GM19193 (cell line): Measurements from ENCODE around the gene VPS4A.

Experiments
- POLR2A ChIP-seq: IDR thresholded peaks from 4 replicates; pipeline ENCODE4 v1.6.1; 2011; ENCODE audit not compliant: insufficient read depth, insufficient read length; ENCODE audit errors: extremely low read depth

VPS4A gene

DNA sequence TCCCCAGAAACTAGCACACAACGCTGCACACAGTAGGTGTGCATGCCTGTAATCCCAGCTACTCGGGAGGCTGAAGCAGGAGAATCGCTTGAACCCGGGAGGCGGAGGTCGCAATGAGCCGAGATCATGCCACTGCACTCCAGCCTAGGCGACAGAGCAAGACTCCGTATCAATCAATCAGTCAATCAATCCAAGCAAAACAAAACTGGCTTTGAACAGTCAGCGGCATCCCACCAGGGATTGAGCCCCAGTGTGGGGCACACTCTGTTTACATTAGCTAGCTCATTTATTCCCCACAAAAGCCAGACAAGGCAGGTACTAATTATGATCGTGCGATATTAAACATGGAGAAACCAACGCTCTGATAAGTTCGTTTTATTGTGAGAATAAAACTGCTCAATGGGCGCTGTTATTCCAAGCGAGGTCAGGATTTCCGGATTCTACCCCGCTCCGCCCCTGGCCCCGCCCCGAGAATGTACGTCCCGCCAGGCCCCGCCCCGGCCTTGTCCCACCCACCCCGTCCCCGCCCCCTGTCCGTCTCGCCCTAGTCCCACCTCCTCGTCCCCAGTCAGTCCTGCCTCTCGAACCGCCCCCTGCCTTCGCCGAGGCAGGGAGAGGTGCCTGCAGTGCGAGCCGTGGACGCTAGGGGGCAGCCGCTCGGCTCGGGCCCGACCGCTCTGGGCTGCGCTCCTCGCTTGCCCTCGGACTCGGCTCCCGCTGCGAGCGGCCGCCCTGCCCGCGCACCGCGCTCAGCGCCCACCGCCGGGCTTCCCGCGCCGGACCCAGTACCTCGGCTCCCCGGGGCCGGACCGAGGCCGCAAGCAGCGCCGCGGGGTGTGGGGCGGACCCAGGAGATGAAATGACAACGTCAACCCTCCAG lies at the start of gene VPS4A:
TSS of gene VPS4A (plus strand) at position 698 of the 880 bp plus-strand sequence. CDS start at position 860, 162 bp downstream.
- peak; percentile 77 for TF ChIP-seq POLR2A

DNA sequence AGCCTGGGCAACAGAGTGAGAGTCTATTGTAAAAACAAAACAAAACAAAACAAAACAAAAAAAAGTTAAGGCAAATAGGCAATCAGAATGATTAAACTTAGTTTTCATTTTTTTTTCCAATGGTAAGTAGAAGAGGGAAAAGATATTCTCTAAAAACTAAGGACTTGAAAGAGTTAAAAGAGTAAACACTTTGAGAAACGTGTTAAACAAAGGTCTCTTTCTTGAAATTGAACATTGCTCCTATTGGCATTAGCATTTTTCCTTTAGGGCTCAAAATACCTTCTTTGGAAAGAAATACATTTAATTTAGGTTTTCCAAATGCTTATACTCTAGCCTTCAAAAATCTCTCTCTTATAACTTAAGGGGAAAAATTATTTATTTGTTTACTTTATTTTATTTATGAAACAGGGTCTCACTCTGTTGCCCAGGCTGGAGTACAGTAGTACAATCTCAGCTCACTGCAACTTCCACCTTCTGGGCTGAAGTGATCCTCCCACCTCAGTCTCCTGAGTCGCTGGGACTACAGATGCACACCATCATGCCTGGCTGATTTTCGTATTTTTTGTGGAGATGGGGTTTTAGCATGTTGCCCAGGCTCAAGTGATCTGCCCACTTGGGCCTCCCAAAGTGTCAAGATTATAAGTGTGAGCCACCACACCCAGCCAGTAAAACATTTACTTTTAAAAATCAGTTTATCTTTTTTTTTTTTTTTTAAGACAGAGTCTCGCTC lies 44.7 kb upstream of the VPS4A start:
- no peak for TF ChIP-seq POLR2A

DNA sequence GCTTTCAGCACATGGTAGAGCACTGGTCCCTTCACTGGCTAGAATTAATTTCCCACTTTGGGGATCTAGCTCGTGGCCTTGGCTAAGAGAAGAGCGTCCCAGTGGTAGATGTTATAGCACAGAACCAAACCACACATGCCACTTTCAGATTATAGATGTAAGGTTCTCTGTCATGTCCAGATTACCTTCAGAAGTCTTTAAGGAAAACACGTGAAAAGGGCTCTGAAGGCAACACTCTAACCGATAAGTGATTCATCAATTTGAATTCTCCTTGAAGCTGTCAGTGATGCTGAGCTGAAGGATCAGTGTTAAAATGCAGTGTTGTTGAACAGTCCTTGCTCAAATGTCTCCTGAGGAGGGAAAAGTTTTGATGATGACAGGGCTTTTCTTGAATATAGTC lies 43.5 kb upstream of the VPS4A start:
- no peak for TF ChIP-seq POLR2A

DNA sequence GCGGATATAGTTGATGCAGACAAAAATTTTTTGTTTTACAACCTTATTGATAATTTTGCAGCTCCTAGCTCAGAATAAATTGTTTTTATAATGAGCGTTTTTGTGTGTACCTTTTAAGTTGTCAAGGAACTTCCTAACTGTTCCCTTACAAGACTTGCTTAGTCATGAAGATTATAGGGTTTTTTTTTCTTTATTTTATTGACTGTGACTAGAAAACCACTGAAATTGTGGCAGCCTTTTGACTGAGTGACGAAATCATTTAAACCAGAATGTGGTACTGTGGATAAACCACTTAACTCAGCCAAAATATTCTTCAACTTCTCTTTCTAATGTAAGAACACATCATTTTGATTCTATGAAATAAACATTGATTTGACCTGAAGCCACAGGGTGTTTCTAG lies 40.8 kb upstream of the VPS4A start:
- TF ChIP-seq POLR2A, result no peak

- no peak for TF ChIP-seq POLR2A
These were observed 40.3 kb upstream of the VPS4A start for GRCh38 chr16:69270831-69271230.

DNA sequence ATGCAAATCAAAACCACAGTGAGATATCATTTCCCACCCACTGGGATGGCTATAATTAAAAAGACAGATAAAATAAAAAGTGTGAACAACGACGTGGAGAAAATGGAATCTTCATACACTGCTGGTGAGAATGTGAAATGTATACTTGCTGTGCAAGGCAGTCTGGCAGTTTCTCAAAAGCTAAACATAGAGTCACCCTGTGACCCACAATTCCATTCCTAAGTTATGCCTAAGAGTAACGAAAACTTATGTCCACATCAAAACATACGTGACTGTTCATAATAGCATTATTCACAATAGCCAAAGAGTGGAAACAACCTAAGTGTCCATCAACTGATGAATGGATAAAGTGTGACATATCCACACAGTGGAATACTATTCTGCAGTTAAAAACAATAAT lies 38.1 kb upstream of the VPS4A start:
- no peak for TF ChIP-seq POLR2A

- no peak for TF ChIP-seq POLR2A
These were observed 36.4 kb upstream of the VPS4A start for GRCh38 chr16:69274699-69275235.

DNA sequence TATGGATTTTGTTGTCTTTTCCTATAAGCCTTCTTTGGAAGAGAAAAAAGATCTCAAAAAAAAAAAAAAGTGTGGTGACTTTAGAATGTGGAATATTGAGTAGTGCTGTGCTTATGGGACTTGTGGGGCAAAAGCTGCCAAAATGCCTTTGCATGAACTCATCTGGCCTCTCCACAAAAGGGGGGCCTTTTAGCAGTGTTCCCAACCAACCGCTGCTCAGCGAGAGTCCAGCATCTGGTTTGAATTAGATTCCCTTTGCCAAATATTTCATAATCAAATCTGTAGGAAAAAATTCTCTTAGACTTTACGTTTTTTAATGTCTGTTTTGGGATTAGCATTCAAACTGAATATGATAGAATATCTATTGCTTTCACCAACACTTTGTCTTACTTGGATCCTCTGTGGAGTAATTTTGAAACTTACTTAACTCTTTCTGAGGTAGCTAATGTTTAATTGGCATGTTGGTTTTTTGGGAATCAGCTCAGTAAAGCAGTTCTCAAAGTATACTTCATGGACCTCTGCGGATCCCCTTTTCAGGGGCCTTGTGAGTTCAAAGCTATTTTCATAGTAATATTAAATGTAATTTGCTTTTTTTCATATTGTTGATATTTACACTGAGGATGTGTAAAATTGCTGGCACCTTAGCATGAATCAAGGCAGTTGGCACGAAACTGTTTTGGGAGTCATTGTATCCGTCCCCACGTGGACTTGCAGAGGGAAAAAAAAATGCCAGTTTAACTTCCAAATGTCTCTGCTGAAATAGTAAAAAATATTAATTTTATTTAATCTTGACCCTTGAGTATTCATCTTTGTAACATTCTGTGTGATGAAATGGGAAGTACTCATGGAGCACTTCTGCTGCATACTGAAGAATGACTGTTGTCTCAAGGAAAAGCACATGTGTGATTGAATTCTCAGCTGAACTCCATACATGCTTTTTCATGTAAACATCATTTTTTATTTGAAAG lies 34.7 kb upstream of the VPS4A start:
- no peak for TF ChIP-seq POLR2A

DNA sequence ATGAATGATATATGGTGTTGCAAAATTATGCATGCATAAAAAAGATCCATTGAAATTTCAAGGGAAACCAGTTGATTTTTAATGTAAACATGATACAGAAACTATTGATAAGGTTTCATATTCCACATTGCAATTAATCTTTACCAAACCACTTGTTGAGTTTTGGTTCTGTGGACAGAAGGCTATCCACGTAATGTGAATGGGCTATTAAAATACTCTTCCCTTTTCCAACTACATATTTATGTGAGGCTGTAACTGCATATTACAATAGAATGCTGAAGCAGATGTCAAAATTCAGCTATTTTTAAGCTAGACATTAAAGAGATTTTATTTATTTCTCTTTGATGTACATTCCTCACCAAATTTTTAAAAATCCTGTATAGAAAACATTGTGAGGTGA lies 33.7 kb upstream of the VPS4A start:
- no peak for TF ChIP-seq POLR2A

DNA sequence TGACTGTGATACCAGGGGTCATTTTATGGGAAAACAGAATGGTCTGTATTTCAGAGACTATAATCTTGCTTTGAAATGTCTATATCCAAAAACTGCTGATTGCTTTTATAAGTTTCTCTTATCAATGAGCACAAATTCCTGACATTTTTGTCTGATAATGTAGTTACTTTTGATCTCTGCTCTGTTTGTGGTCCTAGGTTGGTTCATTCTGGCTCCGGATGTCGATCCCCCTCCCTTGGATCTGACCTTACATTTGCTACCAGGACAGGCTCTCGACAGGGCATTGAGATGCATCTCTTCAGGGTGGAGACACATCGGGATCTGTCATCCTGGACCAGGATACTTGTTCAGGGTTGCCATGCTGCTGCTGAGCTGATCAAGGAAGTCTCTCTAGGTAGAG lies 27.3 kb upstream of the VPS4A start:
- no peak for TF ChIP-seq POLR2A

DNA sequence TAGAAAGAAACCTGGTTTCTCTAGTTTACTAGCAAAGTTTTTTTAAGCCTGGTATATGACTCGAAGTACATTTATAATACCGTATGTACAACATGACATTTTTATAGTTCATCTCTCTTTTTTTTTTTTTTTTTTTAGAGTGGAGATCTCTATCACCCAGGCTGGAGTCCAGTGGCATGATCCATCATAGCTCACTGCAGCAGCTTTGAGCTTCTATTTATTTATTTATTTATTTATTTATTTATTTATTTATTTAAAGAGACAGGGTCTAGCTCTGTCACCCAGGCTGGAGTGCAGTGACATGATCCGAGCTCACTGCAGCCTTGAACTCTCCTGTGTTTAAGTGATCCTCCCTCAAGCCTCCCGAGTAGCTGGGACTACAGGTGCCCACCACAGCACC lies 25.9 kb upstream of the VPS4A start:
- TF ChIP-seq POLR2A, result no peak

- TF ChIP-seq POLR2A, result no peak
These were observed 24.0 kb upstream of the VPS4A start for GRCh38 chr16:69286941-69287713.

DNA sequence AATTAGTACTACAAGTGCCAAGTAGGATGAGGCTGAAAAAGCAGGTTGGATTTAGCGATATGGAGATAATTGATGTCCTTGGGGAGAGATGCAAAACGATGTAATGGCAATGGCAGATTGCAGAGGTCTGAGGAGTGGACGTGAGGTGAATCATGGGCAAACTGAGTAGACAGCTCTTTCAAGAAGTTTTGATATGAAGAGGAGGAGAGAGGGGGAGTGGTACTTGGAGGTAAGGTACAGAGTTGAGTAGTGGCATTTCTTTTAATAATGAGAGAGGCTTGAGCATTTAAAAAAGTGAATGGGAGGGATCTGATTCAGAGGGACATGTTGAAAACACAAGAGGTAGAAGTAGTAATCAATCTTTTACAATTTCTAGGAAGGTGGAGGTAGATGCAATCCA lies 17.7 kb upstream of the VPS4A start:
- no peak for TF ChIP-seq POLR2A

DNA sequence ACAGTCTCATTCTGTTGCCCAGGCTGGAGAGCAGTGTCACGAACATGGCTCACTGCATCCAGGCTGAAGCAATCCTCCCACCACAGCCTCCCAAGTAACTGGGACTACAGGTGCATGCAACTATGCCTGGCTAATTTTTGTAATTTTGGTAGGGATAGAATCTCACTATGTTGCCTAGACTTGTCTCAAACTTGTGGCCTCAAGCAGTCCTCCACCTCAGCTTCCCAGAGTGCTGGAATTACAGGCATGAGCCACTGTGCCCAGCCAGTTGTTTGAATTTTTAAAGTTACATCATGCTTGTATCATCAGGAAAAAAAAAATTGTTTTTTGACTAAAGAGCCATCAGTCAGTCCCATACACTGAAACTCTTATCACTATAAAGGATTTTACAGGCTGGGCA lies 17.1 kb upstream of the VPS4A start:
- TF ChIP-seq POLR2A, result no peak

- TF ChIP-seq POLR2A, result no peak
These were observed 12.9 kb upstream of the VPS4A start for GRCh38 chr16:69298261-69298660.

DNA sequence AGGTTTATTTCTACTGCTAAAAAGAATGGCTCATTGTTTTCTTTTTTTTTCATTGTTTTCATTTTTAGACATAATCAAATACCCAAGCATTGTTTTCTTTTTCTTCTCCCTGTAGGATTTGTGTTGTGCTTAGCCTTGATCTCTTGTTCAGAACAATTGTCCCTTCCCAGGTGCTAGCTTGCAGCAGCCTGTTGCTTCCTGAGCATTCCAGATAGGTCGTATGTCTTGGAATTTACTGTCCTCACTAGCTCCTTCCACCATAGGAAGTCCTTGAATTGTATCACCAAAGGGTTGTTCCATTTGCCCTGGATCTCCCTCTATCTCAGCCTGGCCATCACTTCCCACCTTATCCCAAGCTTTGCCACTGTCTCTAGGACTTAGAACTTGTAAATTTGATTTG lies 10.0 kb upstream of the VPS4A start:
- no peak for TF ChIP-seq POLR2A
